GM12892 (cell line): ENCODE data around the gene POMT1.
"Not testable (repeated sequence)": the region's sequence is repeated elsewhere in the genome, so short reads cannot be mapped to it uniquely, and the experiment has no call there.

Experiments used
- DNase-seq: peaks from one replicate; pipeline ENCODE4 v3.0.0; 2011; ENCODE audit not compliant: insufficient read length
- FAIRE-seq: peaks from 2 replicates; lab custom pipeline; 2011; peaks lifted over from hg19 to GRCh38; lab: Jason Lieb, UNC
- POLR2A ChIP-seq: IDR thresholded peaks from 2 replicates; pipeline ENCODE4 v1.6.1; 2011; ENCODE audit warnings: low read depth, low read length, control low read depth
- POLR2AphosphoS5 ChIP-seq: IDR thresholded peaks from 2 replicates; pipeline ENCODE4 v1.6.1; 2011; ENCODE audit warnings: low read depth, low read length, control low read depth
- TAF1 ChIP-seq: IDR thresholded peaks from 2 replicates; pipeline ENCODE4 v1.6.1; 2011; ENCODE audit warnings: low read depth, mild to moderate bottlenecking, control low read depth, low read length, borderline replicate concordance

Gene POMT1

DNA sequence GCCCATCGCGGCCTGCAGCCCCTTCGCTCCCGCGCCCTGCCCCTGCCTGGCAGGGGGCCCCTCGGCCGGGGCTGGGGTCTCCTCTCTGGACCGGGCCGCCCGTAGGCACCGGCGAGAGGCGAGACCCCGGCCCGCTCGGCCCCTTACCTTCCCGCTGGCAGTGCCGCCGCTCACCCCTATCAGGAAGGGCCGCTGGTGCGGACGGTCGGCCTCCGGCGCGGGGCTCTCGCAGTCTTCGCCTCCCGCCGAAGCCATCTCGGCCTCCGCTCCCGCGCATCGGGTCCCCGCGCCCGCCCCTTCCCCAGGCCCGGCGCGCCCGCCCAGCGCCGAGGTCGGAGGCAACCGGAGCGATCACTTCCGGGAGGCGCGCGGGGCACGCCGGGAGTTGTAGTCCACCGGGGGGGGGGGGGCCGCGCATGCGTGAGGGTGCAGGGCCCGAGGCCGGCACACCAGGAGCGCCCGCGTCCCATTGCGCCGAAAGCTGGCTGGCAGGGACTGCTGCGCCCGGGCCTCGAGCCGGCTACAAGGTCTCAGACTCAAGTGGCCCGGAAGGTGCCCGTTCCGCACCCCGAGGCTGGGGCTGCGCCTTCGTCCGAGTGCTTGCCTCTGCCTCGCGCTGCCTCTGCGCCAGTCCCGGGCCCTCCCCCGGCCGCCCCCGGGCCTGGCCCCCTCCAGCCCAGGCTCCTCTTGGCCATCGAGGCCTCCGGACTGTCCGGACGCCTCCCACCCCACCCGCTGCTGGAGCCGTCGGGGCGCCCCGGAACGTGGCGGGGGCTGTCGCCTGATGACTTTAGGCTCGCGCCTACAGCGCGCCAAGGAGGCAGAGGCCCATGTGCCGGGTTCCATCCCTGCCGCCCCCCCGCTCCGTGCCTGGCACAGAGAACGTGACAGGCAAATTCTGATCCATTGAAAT is 28.5 kb downstream of the POMT1 start, which contains the start of gene UCK1:
Gene UCK1 (minus strand): TSS at position 344 of the 913 bp plus-strand sequence. CDS start 89 bp downstream, at position 255.
- DNase-seq = peak; percentile 99

DNA sequence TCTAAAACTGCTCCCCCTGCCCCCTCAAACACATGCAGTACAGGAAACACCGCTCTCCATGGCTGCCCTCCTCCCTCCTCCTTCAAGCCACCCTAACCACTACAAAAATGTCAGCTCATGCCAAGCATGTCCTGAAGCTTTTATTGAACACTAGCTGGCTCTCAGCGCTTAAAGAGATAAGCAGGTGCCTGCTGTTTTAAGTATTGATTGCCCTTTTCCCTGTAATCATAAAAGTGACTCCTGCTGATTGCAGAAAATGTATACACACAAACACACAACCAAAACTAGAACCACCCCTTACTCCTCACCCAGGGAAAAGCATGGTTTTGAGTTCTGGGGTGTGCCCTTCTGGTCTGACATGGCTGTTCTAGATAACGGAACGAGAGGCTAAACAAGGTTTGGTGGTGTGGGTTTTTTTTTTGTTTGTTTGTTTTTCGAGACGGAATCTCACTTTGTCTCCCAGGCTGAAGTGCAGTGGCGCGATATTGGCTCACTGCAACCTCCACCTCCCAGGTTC is 32.1 kb downstream of the POMT1 start:
- no peak for TF ChIP-seq POLR2A
- TF ChIP-seq TAF1 = no peak
- no peak for TF ChIP-seq POLR2AphosphoS5
- no peak for DNase-seq
- FAIRE-seq = no peak

More for the DNA sequence above, 28.5 kb downstream of the POMT1 start, which contains the start of gene UCK1:
- peak; percentile 98 for FAIRE-seq
- TF ChIP-seq POLR2AphosphoS5 = no peak
- no peak; the same call in 1 of the 2 replicates for TF ChIP-seq TAF1
- TF ChIP-seq POLR2A = peak; percentile 50; the same call in 1 of the 2 replicates

GRCh38 chr9:131537946-131538345 is 35.2 kb downstream of the POMT1 start:
- DNase-seq (no peak), FAIRE-seq (no peak)
- TF ChIP-seq POLR2AphosphoS5 (no peak), POLR2A (no peak), TAF1 (no peak)

DNA sequence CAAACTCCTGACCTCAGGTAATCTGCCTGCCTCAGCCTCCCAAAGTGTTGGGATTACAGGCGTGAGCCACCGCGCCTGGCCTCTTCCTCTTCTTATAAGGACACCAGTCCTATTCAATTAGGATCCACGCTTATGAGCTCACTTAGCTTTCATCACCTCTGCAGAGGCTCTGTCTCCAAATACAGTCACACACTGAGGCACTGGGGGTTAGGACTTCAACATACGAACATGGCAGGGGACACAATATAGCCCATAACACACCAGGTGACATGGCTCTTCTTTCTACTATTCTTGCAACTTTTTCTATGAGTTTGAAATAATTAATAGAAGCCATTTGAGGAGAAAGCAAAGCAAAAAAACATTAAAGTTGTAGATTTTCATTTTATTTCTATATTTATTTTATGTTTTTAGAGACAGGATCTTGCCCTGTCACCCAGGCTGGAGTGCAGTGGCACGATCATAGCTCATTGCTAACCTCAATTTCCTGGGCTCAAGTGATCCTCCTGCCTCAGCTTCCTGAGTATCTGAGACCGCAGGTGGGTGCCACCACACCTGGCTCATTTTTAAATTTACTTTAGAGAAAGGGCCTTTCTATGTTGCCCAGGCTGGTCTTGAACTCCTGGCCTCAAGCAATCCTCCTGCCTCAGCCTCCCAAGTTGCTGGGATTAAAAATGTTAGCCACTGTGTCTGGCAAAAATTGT is 36.7 kb downstream of the POMT1 start:
- DNase-seq = no peak
- no peak for FAIRE-seq

GRCh38 chr9:131543141-131543540 is 40.4 kb downstream of the POMT1 start:
- no peak for FAIRE-seq

More for the DNA sequence above, 36.7 kb downstream of the POMT1 start:
- TF ChIP-seq POLR2A (no peak), TAF1 (no peak), POLR2AphosphoS5 (no peak)

GRCh38 chr9:131545003-131545785 is 42.5 kb downstream of the POMT1 start, which contains the start of gene PRRT1B:
PRRT1B (plus strand) TSS chr9:131545523; CDS start chr9:131545616, 93 bp downstream.
- DNase-seq (no peak), FAIRE-seq (no peak)
- TF ChIP-seq POLR2AphosphoS5 (no peak), POLR2A (no peak), TAF1 (no peak)

More at GRCh38 chr9:131543141-131543540, 40.4 kb downstream of the POMT1 start:
- no peak for DNase-seq
- TF ChIP-seq TAF1 (no peak), POLR2A (no peak), POLR2AphosphoS5 (no peak)

- FAIRE-seq (no peak), DNase-seq (no peak)
- TF ChIP-seq POLR2AphosphoS5 (no peak), POLR2A (no peak), TAF1 (no peak)
Observed at GRCh38 chr9:131545786-131546335, 43.1 kb downstream of the POMT1 start.

DNA sequence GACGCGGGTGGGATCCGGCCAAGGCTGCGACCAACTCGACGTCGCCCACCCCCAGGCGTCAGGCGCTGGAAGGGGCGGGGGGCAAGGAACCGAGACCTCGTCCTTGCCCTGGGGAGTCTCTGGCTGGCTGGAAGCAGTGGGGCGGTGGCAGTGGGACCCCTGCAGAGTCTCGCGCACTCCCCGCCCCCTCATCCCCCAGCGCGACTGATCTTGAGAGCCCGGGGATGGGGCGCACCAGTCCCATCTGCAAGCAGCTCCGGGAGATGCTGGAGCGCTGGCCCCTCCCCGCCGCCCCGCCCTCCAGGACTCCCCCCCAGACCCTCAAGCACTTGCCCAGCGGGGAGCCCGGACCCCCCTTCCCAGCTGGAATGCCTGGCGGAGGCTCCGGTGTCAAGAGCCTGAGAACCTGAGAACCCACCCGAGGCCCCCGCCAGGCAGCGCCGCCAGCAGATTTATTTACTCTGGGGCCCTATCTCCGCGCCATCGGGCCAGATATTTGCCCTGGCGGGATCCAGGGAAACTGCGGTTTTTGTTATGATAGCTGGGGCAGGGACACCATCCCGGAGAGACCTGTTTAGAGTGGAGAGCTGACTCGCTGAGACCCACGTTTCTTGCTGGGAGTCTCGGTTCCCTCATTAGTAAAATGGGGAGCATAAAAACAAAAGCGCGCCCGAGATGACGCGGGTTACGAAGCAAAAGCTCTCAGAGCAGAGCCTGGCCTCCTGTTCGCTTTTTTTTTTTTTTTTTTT is 43.8 kb downstream of the POMT1 start:
- TF ChIP-seq TAF1 (no peak), POLR2A (no peak), POLR2AphosphoS5 (no peak)
- DNase-seq (no peak), FAIRE-seq (no peak)

DNA sequence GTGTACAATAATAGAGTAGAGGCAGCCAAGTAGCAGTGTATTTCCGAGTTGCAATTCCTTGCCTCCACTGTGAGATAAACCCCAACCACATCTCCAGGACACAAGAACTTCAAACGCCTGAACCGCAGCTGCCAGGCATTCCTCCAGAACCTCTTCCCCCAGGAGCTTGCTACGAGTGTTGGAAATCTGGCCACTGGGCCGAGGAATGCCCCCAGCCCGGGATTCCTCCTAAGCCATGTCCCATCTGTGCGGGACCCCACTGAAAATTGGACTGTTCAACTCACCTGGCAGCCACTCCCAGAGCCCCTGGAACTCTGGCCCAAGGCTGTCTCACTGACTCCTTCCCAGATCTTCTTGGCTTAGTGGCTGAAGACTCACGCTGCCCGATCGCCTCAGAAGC is 46.5 kb downstream of the POMT1 start:
- not testable (repeated sequence) for DNase-seq, FAIRE-seq

DNA sequence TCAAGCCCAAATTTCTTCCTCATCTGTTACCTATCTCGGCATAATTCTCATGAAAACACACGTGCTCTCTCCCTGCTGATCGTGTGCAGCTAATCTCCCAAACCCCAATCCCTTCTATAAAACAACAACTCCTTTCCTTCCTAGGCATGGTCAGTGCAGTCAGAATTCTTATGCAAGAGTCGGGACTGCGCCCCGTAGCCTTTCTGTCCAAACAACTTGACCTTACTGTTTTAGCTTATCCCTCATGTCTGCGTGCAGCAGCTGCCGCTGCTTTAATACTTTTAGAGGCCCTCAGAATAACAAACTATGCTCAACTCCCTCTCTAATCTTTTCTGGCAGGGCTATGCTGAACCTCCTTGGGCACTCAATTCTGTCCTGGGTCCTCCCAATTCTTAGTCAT is 47.7 kb downstream of the POMT1 start:
- DNase-seq, FAIRE-seq: not testable (repeated sequence)
